ENCODE measurements around the gene DHRS3. TPM values are rescaled to one million over a fixed set of nuclear protein-coding genes. Genes with fewer than 3 reads are reported as not detected.

The DHRS3 gene
- total and polyA plus RNA-seq, 10 of the 15 experiments (the other 5 are each of a cell fraction or from before 2014, with no cell fraction given) = 0.23 to 29.7 (median 1.2) TPM

DNA sequence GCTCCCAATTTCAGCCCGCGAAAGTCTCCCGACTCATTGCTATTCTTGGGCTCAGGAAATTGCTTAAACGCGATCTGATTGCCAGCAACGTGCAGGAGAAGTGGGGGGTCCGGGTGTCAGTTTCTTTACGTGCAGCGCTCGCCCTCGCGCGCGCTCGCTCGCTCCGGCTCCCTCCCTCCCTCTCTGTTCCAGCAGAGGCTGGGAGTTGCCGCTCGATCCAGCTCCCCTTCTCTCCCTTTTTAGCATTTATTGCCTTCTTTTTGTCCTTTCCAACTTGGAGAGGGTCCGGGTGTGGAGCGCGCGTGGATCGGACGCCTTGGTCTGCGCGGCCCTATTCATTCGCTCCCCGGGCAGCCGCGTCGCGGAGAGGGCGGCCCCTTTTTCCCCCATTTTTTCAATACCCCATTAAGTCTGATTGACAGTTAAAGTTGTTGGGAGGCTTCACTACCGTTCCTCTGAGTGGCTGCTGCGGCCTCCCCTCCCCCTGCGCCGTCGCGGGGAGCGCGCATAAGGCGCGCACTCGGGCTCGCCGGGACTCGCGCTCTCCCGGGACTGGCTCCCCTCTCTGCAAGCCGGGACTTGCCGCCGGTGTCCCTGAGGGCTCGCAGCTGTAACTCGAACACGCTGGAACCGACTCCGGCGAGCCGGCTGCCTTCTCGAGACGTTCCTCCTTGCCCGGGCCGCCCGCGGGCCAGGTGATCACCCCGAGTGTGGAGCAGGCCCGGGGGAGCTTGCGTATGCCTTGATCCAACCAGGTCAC, at the start of gene DHRS3 (continued):
- TF ChIP-seq, protein P1, sequence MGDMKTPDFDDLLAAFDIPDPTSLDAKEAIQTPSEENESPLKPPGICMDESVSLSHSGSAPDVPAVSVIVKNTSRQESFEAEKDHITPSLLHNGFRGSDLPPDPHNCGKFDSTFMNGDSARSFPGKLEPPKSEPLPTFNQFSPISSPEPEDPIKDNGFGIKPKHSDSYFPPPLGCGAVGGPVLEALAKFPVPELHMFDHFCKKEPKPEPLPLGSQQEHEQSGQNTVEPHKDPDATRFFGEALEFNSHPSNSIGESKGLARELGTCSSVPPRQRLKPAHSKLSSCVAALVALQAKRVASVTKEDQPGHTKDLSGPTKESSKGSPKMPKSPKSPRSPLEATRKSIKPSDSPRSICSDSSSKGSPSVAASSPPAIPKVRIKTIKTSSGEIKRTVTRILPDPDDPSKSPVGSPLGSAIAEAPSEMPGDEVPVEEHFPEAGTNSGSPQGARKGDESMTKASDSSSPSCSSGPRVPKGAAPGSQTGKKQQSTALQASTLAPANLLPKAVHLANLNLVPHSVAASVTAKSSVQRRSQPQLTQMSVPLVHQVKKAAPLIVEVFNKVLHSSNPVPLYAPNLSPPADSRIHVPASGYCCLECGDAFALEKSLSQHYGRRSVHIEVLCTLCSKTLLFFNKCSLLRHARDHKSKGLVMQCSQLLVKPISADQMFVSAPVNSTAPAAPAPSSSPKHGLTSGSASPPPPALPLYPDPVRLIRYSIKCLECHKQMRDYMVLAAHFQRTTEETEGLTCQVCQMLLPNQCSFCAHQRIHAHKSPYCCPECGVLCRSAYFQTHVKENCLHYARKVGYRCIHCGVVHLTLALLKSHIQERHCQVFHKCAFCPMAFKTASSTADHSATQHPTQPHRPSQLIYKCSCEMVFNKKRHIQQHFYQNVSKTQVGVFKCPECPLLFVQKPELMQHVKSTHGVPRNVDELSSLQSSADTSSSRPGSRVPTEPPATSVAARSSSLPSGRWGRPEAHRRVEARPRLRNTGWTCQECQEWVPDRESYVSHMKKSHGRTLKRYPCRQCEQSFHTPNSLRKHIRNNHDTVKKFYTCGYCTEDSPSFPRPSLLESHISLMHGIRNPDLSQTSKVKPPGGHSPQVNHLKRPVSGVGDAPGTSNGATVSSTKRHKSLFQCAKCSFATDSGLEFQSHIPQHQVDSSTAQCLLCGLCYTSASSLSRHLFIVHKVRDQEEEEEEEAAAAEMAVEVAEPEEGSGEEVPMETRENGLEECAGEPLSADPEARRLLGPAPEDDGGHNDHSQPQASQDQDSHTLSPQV (IDR thresholded peaks at IDR 0.05) = no peak
- TF ChIP-seq BHLHE40 (IDR thresholded peaks at IDR 0.05; ENCODE audit: borderline replicate concordance in 1 of 2, low read depth in 2 of 2, low read length in 1 of 2) = no peak
- no peak for TF ChIP-seq EGR1 (IDR thresholded peaks at IDR 0.05; ENCODE audit: borderline replicate concordance in 1 of 2, low read depth in 2 of 2, low read length in 2 of 2)
- no peak for TF ChIP-seq ZZZ3 (IDR thresholded peaks at IDR 0.05; ENCODE audit: control insufficient read depth, insufficient read length, low read depth)
- TF ChIP-seq SIX5 (IDR thresholded peaks at IDR 0.05; ENCODE audit: low read depth, low read length, severe bottlenecking) = no peak
- no peak for TF ChIP-seq NRF1 (conservative IDR thresholded peaks at IDR 0.05; ENCODE audit: low read depth, low read length)
- TF ChIP-seq JUND (IDR thresholded peaks at IDR 0.05; ENCODE audit: low read depth, low read length) = no peak
- no peak for TF ChIP-seq STAT3 (IDR thresholded peaks at IDR 0.05; ENCODE audit: low read depth, low read length)
- no peak for TF ChIP-seq MXI1 (IDR thresholded peaks at IDR 0.05; ENCODE audit: low read depth, low read length)
- TF ChIP-seq, protein P2, sequence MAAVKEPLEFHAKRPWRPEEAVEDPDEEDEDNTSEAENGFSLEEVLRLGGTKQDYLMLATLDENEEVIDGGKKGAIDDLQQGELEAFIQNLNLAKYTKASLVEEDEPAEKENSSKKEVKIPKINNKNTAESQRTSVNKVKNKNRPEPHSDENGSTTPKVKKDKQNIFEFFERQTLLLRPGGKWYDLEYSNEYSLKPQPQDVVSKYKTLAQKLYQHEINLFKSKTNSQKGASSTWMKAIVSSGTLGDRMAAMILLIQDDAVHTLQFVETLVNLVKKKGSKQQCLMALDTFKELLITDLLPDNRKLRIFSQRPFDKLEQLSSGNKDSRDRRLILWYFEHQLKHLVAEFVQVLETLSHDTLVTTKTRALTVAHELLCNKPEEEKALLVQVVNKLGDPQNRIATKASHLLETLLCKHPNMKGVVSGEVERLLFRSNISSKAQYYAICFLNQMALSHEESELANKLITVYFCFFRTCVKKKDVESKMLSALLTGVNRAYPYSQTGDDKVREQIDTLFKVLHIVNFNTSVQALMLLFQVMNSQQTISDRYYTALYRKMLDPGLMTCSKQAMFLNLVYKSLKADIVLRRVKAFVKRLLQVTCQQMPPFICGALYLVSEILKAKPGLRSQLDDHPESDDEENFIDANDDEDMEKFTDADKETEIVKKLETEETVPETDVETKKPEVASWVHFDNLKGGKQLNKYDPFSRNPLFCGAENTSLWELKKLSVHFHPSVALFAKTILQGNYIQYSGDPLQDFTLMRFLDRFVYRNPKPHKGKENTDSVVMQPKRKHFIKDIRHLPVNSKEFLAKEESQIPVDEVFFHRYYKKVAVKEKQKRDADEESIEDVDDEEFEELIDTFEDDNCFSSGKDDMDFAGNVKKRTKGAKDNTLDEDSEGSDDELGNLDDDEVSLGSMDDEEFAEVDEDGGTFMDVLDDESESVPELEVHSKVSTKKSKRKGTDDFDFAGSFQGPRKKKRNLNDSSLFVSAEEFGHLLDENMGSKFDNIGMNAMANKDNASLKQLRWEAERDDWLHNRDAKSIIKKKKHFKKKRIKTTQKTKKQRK (IDR thresholded peaks at IDR 0.05; ENCODE audit: low read depth, low read length) = no peak
- peak; percentile 75 for TF ChIP-seq HDAC6 (IDR thresholded peaks at IDR 0.05; ENCODE audit: unreplicated experiment)
- TF ChIP-seq HDGF (IDR thresholded peaks at IDR 0.05) = no peak
